ENCODE measurements around the gene ERV3-1.

Gene ERV3-1

GRCh38 chr7:64999165-65000004 is 7.1 kb downstream of the ERV3-1 start:
- Histone ChIP-seq H2AFZ (ENCODE audit: low read length) (no peak overlapping the region), H4K20me1 (ENCODE audit: insufficient read depth, low read length, poor library complexity, severe bottlenecking) (peaks cover 22% of the 10 kb centered on the region), H3K9me2 (replicated peaks; ENCODE audit: low read depth, low read length) (no peaks in the 10 kb centered on the region), H3K9me3 (ENCODE audit: insufficient read depth, low read depth, low read length) (peaks cover 5% of the 10 kb centered on the region; the same call in 1 of the 2 replicates), H3K79me2 (ENCODE audit: insufficient read depth, low read length) (peaks cover 50% of the 10 kb centered on the region), H3K4me2 (ENCODE audit: low read depth, low read length, poor library complexity, severe bottlenecking) (no peak overlapping the region), H3K4me1 (ENCODE audit: insufficient read depth, low read length, poor library complexity, severe bottlenecking) (peaks cover 17% of the 10 kb centered on the region), H3K36me3 (ENCODE audit: insufficient read depth, low read length) (peaks cover 5% of the 10 kb centered on the region; the same call in 1 of the 2 replicates), H3K27me3 (ENCODE audit: insufficient read depth, low read length, poor library complexity, severe bottlenecking) (no peaks in the 10 kb centered on the region), H3F3A (ENCODE audit: low read depth) (no peaks in the 10 kb centered on the region), H3K9ac (ENCODE audit: low read depth, low read length, poor library complexity, severe bottlenecking) (no peak overlapping the region), H3K4me3 (ENCODE audit: low read length, poor library complexity, severe bottlenecking) (no peak overlapping the region)
- no peak for TF ChIP-seq EZH2phosphoT487 (IDR thresholded peaks at IDR 0.05; ENCODE audit: borderline replicate concordance)
- no peak for TF ChIP-seq CTCF (conservative IDR thresholded peaks at IDR 0.05; ENCODE audit: low read length)

- Histone ChIP-seq H3K27me3 (ENCODE audit: insufficient read depth, low read length, poor library complexity, severe bottlenecking) (no peaks in the 10 kb centered on the region), H3K79me2 (ENCODE audit: insufficient read depth, low read length) (peaks cover 44% of the 10 kb centered on the region), H3K4me2 (ENCODE audit: low read depth, low read length, poor library complexity, severe bottlenecking) (no peak overlapping the region), H3K9me3 (ENCODE audit: insufficient read depth, low read depth, low read length) (peaks cover 5% of the 10 kb centered on the region; the same call in 1 of the 2 replicates), H3K9ac (ENCODE audit: low read depth, low read length, poor library complexity, severe bottlenecking) (no peak overlapping the region), H3F3A (ENCODE audit: low read depth) (no peaks in the 10 kb centered on the region), H3K4me1 (ENCODE audit: insufficient read depth, low read length, poor library complexity, severe bottlenecking) (peaks cover 12% of the 10 kb centered on the region), H3K9me2 (replicated peaks; ENCODE audit: low read depth, low read length) (no peaks in the 10 kb centered on the region), H3K36me3 (ENCODE audit: insufficient read depth, low read length) (peaks cover 5% of the 10 kb centered on the region; the same call in 1 of the 2 replicates), H4K20me1 (ENCODE audit: insufficient read depth, low read length, poor library complexity, severe bottlenecking) (peaks cover 18% of the 10 kb centered on the region), H3K4me3 (ENCODE audit: low read length, poor library complexity, severe bottlenecking) (no peak overlapping the region), H2AFZ (ENCODE audit: low read length) (no peak overlapping the region)
- TF ChIP-seq CTCF (conservative IDR thresholded peaks at IDR 0.05; ENCODE audit: low read length), result no peak
- no peak for TF ChIP-seq EZH2phosphoT487 (IDR thresholded peaks at IDR 0.05; ENCODE audit: borderline replicate concordance)
Observed at GRCh38 chr7:64998865-64999164, 7.7 kb downstream of the ERV3-1 start.

- H3K27me3 ChIP-seq (ENCODE audit: insufficient read depth, low read length, poor library complexity, severe bottlenecking), result no peaks in the 10 kb centered on the region
- H3K36me3 ChIP-seq (ENCODE audit: insufficient read depth, low read length), result peaks cover 5% of the 10 kb centered on the region; the same call in 1 of the 2 replicates
- no peaks in the 10 kb centered on the region for H3K9me2 ChIP-seq (replicated peaks; ENCODE audit: low read depth, low read length)
- no peak for TF ChIP-seq CTCF (conservative IDR thresholded peaks at IDR 0.05; ENCODE audit: low read length)
- no peak for TF ChIP-seq EZH2phosphoT487 (IDR thresholded peaks at IDR 0.05; ENCODE audit: borderline replicate concordance)
- no peak overlapping the region for H3K4me3 ChIP-seq (ENCODE audit: low read length, poor library complexity, severe bottlenecking)
- H3K79me2 ChIP-seq (ENCODE audit: insufficient read depth, low read length), result peaks cover 36% of the 10 kb centered on the region
- H3K4me2 ChIP-seq (ENCODE audit: low read depth, low read length, poor library complexity, severe bottlenecking), result no peak overlapping the region
- H3K9ac ChIP-seq (ENCODE audit: low read depth, low read length, poor library complexity, severe bottlenecking), result no peak overlapping the region
- H2AFZ ChIP-seq (ENCODE audit: low read length), result no peak overlapping the region
- H3K9me3 ChIP-seq (ENCODE audit: insufficient read depth, low read depth, low read length), result peaks cover 5% of the 10 kb centered on the region; the same call in 1 of the 2 replicates
- peaks cover 10% of the 10 kb centered on the region for H4K20me1 ChIP-seq (ENCODE audit: insufficient read depth, low read length, poor library complexity, severe bottlenecking)
- no peaks in the 10 kb centered on the region for H3F3A ChIP-seq (ENCODE audit: low read depth)
- peaks cover 4% of the 10 kb centered on the region for H3K4me1 ChIP-seq (ENCODE audit: insufficient read depth, low read length, poor library complexity, severe bottlenecking)
Observed at GRCh38 chr7:64997927-64998391, 8.5 kb downstream of the ERV3-1 start.
